H1 (cell line): ENCODE measurements around the gene ACTR3C. TPM values are rescaled to one million over a fixed set of nuclear protein-coding genes. Genes with fewer than 3 reads are reported as not detected.

Experiments used
- EGR1 ChIP-seq: IDR thresholded peaks from 2 replicates; pipeline ENCODE4 v1.6.1; 2011; ENCODE audit warnings: low read depth, low read length, borderline replicate concordance
- FOSL1 ChIP-seq: IDR thresholded peaks from 2 replicates; pipeline ENCODE4 v1.6.1; 2011; ENCODE audit warnings: mild to moderate bottlenecking, low read depth, low read length, moderate library complexity; ENCODE audit not compliant: insufficient read depth
- JUND ChIP-seq: IDR thresholded peaks from 2 replicates; pipeline ENCODE4 v1.6.1; 2011; ENCODE audit warnings: mild to moderate bottlenecking, improper control_type of control experiment, low read length
- POLR2A ChIP-seq, 2 experiments: IDR thresholded peaks; 1 replicate in 1 of 2; 2 replicates in 1 of 2; pipeline ENCODE4 v1.6.1; 2011; ENCODE audit warnings: low read depth in 2 of 2, low read length in 2 of 2, mild to moderate bottlenecking in 2 of 2; ENCODE audit errors: control extremely low read depth in 1 of 2
- POLR2AphosphoS5 ChIP-seq: IDR thresholded peaks from 2 replicates; pipeline ENCODE4 v1.6.1; 2011; ENCODE audit warnings: low read depth, low read length
- SIRT6 ChIP-seq: IDR thresholded peaks from one replicate; pipeline ENCODE4 v1.7.1; 2012; ENCODE audit warnings: low read length, inconsistent platforms
- SP1 ChIP-seq: IDR thresholded peaks from 2 replicates; pipeline ENCODE4 v1.6.1; 2011; ENCODE audit warnings: low read depth, low read length
- SRF ChIP-seq: IDR thresholded peaks from 2 replicates; pipeline ENCODE4 v1.6.1; 2011; ENCODE audit warnings: mild to moderate bottlenecking, low read depth, low read length, moderate library complexity
- SUZ12 ChIP-seq: fragments of 200-600 bp; sonication (generic); IDR thresholded peaks from 2 replicates; pipeline ENCODE4 v1.6.1; 2012; ENCODE audit warnings: mild to moderate bottlenecking, inconsistent platforms, low read length, moderate library complexity, mixed read lengths
- ZNF274 ChIP-seq: IDR thresholded peaks from 2 replicates; pipeline ENCODE4 v1.7.0; 2012; ENCODE audit warnings: low read length, borderline replicate concordance; ENCODE audit errors: extremely low read depth
- polyA plus RNA-seq, 7 experiments: library from polyadenylated mRNA; depleted of rRNA in 3 of 7; stranded (reverse) in 5 of 7; unstranded in 2 of 7; fragments of >200 nt in 5 of 7; fragments of 200-250 nt in 2 of 7; gene quantifications; 1 replicate in 5 of 7; 2 replicates in 1 of 7; 4 replicates in 1 of 7; pipeline versions ENCODE4 v1.2.1 to v1.2.3, GENCODE V29; 2011 to 2013; ENCODE audit warnings: missing spikeins in 2 of 7, mixed read lengths in 2 of 7
- total RNA-seq: library from RNA; stranded (reverse); fragmentation: NEBNext Ultra II Directional; extraction: Animal tissue kit (Norgen Biotek cat#: 25700); gene quantifications from 2 replicates; pipeline ENCODE4 v1.2.1, GENCODE V29; 2021
- TF ChIP-seq, protein P1 (sequence below): fragments of 300-600 bp; sonication (generic); IDR thresholded peaks from 2 replicates; pipeline ENCODE4 v1.7.1; 2012; ENCODE audit warnings: low read length, moderate library complexity, mild to moderate bottlenecking, inconsistent platforms; ENCODE audit not compliant: insufficient replicate concordance

ACTR3C gene
- total and polyA plus RNA-seq, 2 of the 8 experiments (the other 6 are each of a cell fraction or from before 2014, with no cell fraction given): 1.5 TPM; not detected in 1

DNA sequence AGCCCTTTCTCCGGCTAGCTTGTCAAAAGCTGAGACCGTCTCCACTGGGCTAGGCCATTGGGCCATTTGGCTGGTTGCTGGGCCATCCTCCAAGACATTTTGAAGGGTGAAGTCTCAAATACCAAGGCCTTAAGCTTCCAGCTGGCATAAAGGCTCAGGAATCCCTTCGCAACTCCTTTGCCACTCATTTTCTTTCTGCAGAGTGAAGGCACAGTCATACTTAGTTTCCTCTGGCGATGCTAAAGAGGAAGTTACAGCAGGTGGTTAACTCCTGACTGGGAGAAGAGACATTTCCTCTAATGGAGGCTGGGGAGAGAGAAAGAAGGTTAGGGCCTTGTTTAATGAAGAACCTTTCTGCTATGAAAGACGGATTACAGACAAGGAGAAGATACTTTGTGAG lies 40.5 kb upstream of the ACTR3C start (continued):
- TF ChIP-seq, protein P1, sequence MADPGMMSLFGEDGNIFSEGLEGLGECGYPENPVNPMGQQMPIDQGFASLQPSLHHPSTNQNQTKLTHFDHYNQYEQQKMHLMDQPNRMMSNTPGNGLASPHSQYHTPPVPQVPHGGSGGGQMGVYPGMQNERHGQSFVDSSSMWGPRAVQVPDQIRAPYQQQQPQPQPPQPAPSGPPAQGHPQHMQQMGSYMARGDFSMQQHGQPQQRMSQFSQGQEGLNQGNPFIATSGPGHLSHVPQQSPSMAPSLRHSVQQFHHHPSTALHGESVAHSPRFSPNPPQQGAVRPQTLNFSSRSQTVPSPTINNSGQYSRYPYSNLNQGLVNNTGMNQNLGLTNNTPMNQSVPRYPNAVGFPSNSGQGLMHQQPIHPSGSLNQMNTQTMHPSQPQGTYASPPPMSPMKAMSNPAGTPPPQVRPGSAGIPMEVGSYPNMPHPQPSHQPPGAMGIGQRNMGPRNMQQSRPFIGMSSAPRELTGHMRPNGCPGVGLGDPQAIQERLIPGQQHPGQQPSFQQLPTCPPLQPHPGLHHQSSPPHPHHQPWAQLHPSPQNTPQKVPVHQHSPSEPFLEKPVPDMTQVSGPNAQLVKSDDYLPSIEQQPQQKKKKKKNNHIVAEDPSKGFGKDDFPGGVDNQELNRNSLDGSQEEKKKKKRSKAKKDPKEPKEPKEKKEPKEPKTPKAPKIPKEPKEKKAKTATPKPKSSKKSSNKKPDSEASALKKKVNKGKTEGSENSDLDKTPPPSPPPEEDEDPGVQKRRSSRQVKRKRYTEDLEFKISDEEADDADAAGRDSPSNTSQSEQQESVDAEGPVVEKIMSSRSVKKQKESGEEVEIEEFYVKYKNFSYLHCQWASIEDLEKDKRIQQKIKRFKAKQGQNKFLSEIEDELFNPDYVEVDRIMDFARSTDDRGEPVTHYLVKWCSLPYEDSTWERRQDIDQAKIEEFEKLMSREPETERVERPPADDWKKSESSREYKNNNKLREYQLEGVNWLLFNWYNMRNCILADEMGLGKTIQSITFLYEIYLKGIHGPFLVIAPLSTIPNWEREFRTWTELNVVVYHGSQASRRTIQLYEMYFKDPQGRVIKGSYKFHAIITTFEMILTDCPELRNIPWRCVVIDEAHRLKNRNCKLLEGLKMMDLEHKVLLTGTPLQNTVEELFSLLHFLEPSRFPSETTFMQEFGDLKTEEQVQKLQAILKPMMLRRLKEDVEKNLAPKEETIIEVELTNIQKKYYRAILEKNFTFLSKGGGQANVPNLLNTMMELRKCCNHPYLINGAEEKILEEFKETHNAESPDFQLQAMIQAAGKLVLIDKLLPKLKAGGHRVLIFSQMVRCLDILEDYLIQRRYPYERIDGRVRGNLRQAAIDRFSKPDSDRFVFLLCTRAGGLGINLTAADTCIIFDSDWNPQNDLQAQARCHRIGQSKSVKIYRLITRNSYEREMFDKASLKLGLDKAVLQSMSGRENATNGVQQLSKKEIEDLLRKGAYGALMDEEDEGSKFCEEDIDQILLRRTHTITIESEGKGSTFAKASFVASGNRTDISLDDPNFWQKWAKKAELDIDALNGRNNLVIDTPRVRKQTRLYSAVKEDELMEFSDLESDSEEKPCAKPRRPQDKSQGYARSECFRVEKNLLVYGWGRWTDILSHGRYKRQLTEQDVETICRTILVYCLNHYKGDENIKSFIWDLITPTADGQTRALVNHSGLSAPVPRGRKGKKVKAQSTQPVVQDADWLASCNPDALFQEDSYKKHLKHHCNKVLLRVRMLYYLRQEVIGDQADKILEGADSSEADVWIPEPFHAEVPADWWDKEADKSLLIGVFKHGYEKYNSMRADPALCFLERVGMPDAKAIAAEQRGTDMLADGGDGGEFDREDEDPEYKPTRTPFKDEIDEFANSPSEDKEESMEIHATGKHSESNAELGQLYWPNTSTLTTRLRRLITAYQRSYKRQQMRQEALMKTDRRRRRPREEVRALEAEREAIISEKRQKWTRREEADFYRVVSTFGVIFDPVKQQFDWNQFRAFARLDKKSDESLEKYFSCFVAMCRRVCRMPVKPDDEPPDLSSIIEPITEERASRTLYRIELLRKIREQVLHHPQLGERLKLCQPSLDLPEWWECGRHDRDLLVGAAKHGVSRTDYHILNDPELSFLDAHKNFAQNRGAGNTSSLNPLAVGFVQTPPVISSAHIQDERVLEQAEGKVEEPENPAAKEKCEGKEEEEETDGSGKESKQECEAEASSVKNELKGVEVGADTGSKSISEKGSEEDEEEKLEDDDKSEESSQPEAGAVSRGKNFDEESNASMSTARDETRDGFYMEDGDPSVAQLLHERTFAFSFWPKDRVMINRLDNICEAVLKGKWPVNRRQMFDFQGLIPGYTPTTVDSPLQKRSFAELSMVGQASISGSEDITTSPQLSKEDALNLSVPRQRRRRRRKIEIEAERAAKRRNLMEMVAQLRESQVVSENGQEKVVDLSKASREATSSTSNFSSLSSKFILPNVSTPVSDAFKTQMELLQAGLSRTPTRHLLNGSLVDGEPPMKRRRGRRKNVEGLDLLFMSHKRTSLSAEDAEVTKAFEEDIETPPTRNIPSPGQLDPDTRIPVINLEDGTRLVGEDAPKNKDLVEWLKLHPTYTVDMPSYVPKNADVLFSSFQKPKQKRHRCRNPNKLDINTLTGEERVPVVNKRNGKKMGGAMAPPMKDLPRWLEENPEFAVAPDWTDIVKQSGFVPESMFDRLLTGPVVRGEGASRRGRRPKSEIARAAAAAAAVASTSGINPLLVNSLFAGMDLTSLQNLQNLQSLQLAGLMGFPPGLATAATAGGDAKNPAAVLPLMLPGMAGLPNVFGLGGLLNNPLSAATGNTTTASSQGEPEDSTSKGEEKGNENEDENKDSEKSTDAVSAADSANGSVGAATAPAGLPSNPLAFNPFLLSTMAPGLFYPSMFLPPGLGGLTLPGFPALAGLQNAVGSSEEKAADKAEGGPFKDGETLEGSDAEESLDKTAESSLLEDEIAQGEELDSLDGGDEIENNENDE: no peak
- TF ChIP-seq POLR2AphosphoS5 (no peak), SIRT6 (no peak), SRF (no peak), SP1 (no peak), EGR1 (no peak), FOSL1 (no peak), ZNF274 (no peak), POLR2A (IDR thresholded peaks at IDR 0.05; ENCODE audit: control extremely low read depth in 1 of 2, low read depth in 2 of 2, low read length in 2 of 2) (no peak), SUZ12 (no peak), JUND (no peak)
